HFF-Myc (cell line): ENCODE results near the gene TMEM154.

Experiments
- DNase-seq: peaks from one replicate; pipeline ENCODE4 v3.0.0-alpha.2; 2011; ENCODE audit warnings: low read depth; ENCODE audit errors: extremely low read depth
- H3K4me3 ChIP-seq: replicated peaks from 2 replicates; pipeline ENCODE4 v1.5.1; 2011; ENCODE audit warnings: low read depth, mild to moderate bottlenecking, control low read depth, low read length
- CTCF ChIP-seq: IDR thresholded peaks from 2 replicates; pipeline ENCODE4 v1.5.1; 2012; ENCODE audit warnings: mild to moderate bottlenecking, low read depth, low read length, control low read depth; ENCODE audit errors: missing control alignments

The TMEM154 gene

GRCh38 chr4:152599095-152599494 is 80.7 kb downstream of the TMEM154 start:
- H3K4me3 ChIP-seq: no peak overlapping the region
- no peak for DNase-seq
- no peak for TF ChIP-seq CTCF

DNA sequence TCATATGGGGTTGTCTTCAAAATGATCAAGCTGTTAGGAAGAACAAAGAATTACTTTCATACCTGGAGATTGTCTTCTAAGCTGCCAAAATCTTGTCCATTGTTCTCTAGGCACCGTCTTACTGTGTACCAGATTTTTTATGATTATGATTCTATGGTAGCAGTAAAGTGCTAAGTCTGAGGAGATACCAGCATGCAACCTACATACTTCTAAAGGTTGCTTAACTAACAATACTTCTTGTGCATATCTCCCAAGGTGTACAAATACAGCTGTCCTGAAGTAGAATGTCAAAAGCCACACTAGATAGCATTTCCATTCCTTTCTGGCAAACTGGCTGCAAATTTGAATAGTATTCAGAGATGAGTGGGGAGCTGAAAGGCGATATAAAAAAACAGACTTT is 81.3 kb downstream of the TMEM154 start:
- TF ChIP-seq CTCF: no peak
- no peak for DNase-seq
- no peak overlapping the region for H3K4me3 ChIP-seq

- DNase-seq: no peak
- H3K4me3 ChIP-seq: no peak overlapping the region
- no peak for TF ChIP-seq CTCF
These were observed 84.5 kb downstream of the TMEM154 start for GRCh38 chr4:152594978-152595925.

GRCh38 chr4:152594057-152594456 is 85.7 kb downstream of the TMEM154 start:
- no peak overlapping the region for H3K4me3 ChIP-seq
- no peak for TF ChIP-seq CTCF
- no peak for DNase-seq

GRCh38 chr4:152591876-152592275 is 87.9 kb downstream of the TMEM154 start:
- DNase-seq: no peak
- TF ChIP-seq CTCF: no peak
- no peak overlapping the region for H3K4me3 ChIP-seq

- TF ChIP-seq CTCF: no peak
- no peak overlapping the region for H3K4me3 ChIP-seq
- peak; percentile 7 for DNase-seq
These were observed 88.4 kb downstream of the TMEM154 start for GRCh38 chr4:152591396-152591795.
